HepG2 (cell line): Measurements from ENCODE around the gene SERTAD4. TPM values are rescaled to one million over a fixed set of nuclear protein-coding genes. Genes with fewer than 3 reads are reported as not detected.

Source experiments
- ATAC-seq: fragments of 200-7000 bp; cut with Tn5 transposase; 3 replicates; pipeline ENCODE4 v1.9.1; 2020; ENCODE audit warnings: mild to moderate bottlenecking, moderate library complexity
- BruUV-seq: library from RNA; stranded (reverse); fragments of 400-500 nt; replicated peaks from 2 replicates; lab custom pipeline; 2021; lab: Mats Ljungman, UMichigan
- CTCF ChIA-PET: fragments of 300-600 bp; formaldehyde crosslinking; extraction: SDS; loops from one replicate; lab custom pipeline; 2021; ENCODE audit warnings: low total read pairs, inconsistent platforms, low intra/inter-chr PET ratio; lab: Yijun Ruan, JAX
- POLR2A ChIA-PET: fragments of 350-600 bp; sonication (Branson Sonifier 250); formaldehyde crosslinking; loops from one replicate; lab custom pipeline; 2020; ENCODE audit warnings: antibody characterized with exemption, inconsistent platforms; lab: Yijun Ruan, JAX
- DNase-seq: peaks from one replicate; pipeline ENCODE4 v3.0.0-alpha.2; 2015; ENCODE audit warnings: low spot score
- FAIRE-seq: peaks from 3 replicates; lab custom pipeline; 2011; peaks lifted over from hg19 to GRCh38; lab: Jason Lieb, UNC
- H2AFZ ChIP-seq: one replicate; pipeline ENCODE4 v1.6.1; 2011; ENCODE audit warnings: low read length, inconsistent platforms
- H3K27ac ChIP-seq: fragments of 300-600 bp; 3 replicates; pipeline ENCODE4 v1.8.0; 2011; ENCODE audit warnings: mixed run types, mild to moderate bottlenecking, mixed read lengths, low read length, inconsistent platforms; ENCODE audit not compliant: insufficient read depth; ENCODE audit errors: extremely low read length
- H3K27me3 ChIP-seq, 2 experiments: fragments of 200-600 bp in 1 of 2; 2 replicates in 1 of 2; 3 replicates in 1 of 2; pipeline versions ENCODE4 v1.6.0 to v1.8.0; 2011; ENCODE audit warnings: low read length in 2 of 2, mild to moderate bottlenecking in 2 of 2, moderate library complexity in 2 of 2, inconsistent platforms in 1 of 2; ENCODE audit not compliant: insufficient read depth in 2 of 2, control insufficient read depth in 1 of 2
- H3K36me3 ChIP-seq, 2 experiments: fragments of 200-600 bp in 1 of 2; replicated peaks in 1 of 2; 2 replicates in 1 of 2; 3 replicates in 1 of 2; pipeline versions ENCODE4 v1.5.1 to v1.8.0; 2011; ENCODE audit warnings: low read length in 2 of 2, inconsistent platforms in 1 of 2; ENCODE audit not compliant: insufficient read depth in 2 of 2, control insufficient read depth in 1 of 2
- H3K4me1 ChIP-seq: 2 replicates; pipeline ENCODE4 v1.5.1; 2012; ENCODE audit warnings: low read length, inconsistent platforms; ENCODE audit not compliant: insufficient read depth
- H3K4me2 ChIP-seq: 2 replicates; pipeline ENCODE4 v1.6.0; 2011; ENCODE audit warnings: low read depth, low read length, inconsistent platforms
- H3K4me3 ChIP-seq, 3 experiments: fragments of 200-600 bp in 1 of 3; sonication (generic), shearing (Covaris generic) in 1 of 3; replicated peaks in 1 of 3; 2 replicates each; pipeline ENCODE4 v1.5.1; 2011 to 2016; ENCODE audit warnings: low read length in 3 of 3, inconsistent platforms in 2 of 3, low read depth in 2 of 3, mild to moderate bottlenecking in 2 of 3, control low read depth in 1 of 3, mixed read lengths in 1 of 3; ENCODE audit not compliant: insufficient read depth in 1 of 3
- H3K79me2 ChIP-seq: one replicate; pipeline ENCODE4 v1.6.1; 2011; ENCODE audit warnings: low read length, inconsistent platforms; ENCODE audit not compliant: insufficient read depth
- H3K9ac ChIP-seq: 2 replicates; pipeline ENCODE4 v1.6.0; 2011; ENCODE audit warnings: mild to moderate bottlenecking, low read depth, low read length, inconsistent platforms; ENCODE audit not compliant: insufficient read depth
- H3K9me3 ChIP-seq: 2 replicates; pipeline ENCODE4 v1.5.1; 2012; ENCODE audit warnings: mild to moderate bottlenecking, low read length
- H4K20me1 ChIP-seq: 2 replicates; pipeline ENCODE4 v1.6.0; 2011; ENCODE audit warnings: inconsistent platforms, mild to moderate bottlenecking, low read length, moderate library complexity; ENCODE audit not compliant: insufficient read depth
- CREM ChIP-seq, 2 experiments: sonication (generic) in 1 of 2; formaldehyde crosslinking in 1 of 2; IDR thresholded peaks; 2 replicates each; pipeline versions ENCODE4 v1.4.0 to v1.6.1; 2016 to 2020; ENCODE audit warnings: antibody characterized with exemption in 1 of 2, mild to moderate bottlenecking in 1 of 2, missing genetic modification reagents in 1 of 2
- GABPB1 ChIP-seq: IDR thresholded peaks from 2 replicates; pipeline ENCODE4 v1.6.1; 2016; ENCODE audit warnings: mild to moderate bottlenecking, missing genetic modification reagents, moderate library complexity, missing compliant biosample characterization
- HCFC1 ChIP-seq: fragments of 150-350 bp; IDR thresholded peaks from 2 replicates; pipeline ENCODE4 v1.6.1; 2014; ENCODE audit warnings: low read depth, low read length
- KMT2A ChIP-seq: sonication (generic); formaldehyde crosslinking; IDR thresholded peaks from 2 replicates; pipeline ENCODE4 v1.4.0; 2020; ENCODE audit warnings: missing genetic modification reagents
- MTA1 ChIP-seq: sonication (generic); formaldehyde crosslinking; IDR thresholded peaks from 2 replicates; pipeline ENCODE4 v1.4.0; 2020; ENCODE audit warnings: missing genetic modification reagents, mild to moderate bottlenecking, borderline replicate concordance
- PHF20 ChIP-seq: sonication (generic); formaldehyde crosslinking; IDR thresholded peaks from 2 replicates; pipeline ENCODE4 v1.5.0; 2020; ENCODE audit warnings: mild to moderate bottlenecking, missing genetic modification reagents
- SIX1 ChIP-seq: sonication (generic); formaldehyde crosslinking; IDR thresholded peaks from 2 replicates; pipeline ENCODE4 v1.4.0; 2020; ENCODE audit warnings: missing genetic modification reagents, borderline replicate concordance
- SNAPC4 ChIP-seq: sonication (generic); formaldehyde crosslinking; IDR thresholded peaks from 2 replicates; pipeline ENCODE4 v1.4.0; 2020; ENCODE audit warnings: mild to moderate bottlenecking, missing genetic modification reagents
- THAP9 ChIP-seq: sonication (generic); formaldehyde crosslinking; IDR thresholded peaks from 2 replicates; pipeline ENCODE4; 2020; ENCODE audit warnings: missing genetic modification reagents, mild to moderate bottlenecking, borderline replicate concordance
- TIGD3 ChIP-seq: sonication (generic); formaldehyde crosslinking; IDR thresholded peaks from 2 replicates; pipeline ENCODE4 v1.5.1; 2020; ENCODE audit warnings: mild to moderate bottlenecking, missing genetic modification reagents, borderline replicate concordance
- ZNF3 ChIP-seq: IDR thresholded peaks from 2 replicates; pipeline ENCODE4 v1.7.0; 2017; ENCODE audit warnings: inconsistent platforms
- ZNF30 ChIP-seq: sonication (generic); formaldehyde crosslinking; IDR thresholded peaks from 2 replicates; pipeline ENCODE4 v1.5.0; 2020; ENCODE audit warnings: mild to moderate bottlenecking, missing genetic modification reagents
- ZNF431 ChIP-seq: sonication (generic); formaldehyde crosslinking; IDR thresholded peaks from 2 replicates; pipeline ENCODE4 v1.9.0; 2022; ENCODE audit warnings: missing genetic modification reagents, low read depth, mild to moderate bottlenecking, borderline replicate concordance
- WGBS: methylation state at CpG from one replicate; pipeline ENCODE4 v1.1.6; 2017; ENCODE audit warnings: low lambda C conversion rate; 5-methylcytosine and 5-hydroxymethylcytosine counted together
- in situ Hi-C: cut with HindIII; loops from 2 replicates; pipeline ENCODE4 v1.10.0; 2017; ENCODE audit warnings: low pct_unique_long_range_greater_than_20kb; ENCODE audit not compliant: extremely low pct_ligation_motif_present
- intact Hi-C: fragments of 100-400 bp; cut with micrococcal nuclease; formaldehyde crosslinking; loops from one replicate; pipeline ENCODE4 v1.10.0; 2022; ENCODE audit not compliant: unreplicated experiment
- polyA plus RNA-seq, 8 experiments: library from polyadenylated mRNA; depleted of rRNA in 3 of 8; stranded (reverse) in 7 of 8; unstranded in 1 of 8; fragments of >200 nt; fragmentation: Illumina TruSeq in 4 of 8; extraction: Trizol in 4 of 8; gene quantifications; 2 replicates each; pipeline versions ENCODE4 v1.2.1 to v1.2.3, GENCODE V29; 2011 to 2016; ENCODE audit warnings: low read depth in 4 of 8, missing spikeins in 1 of 8, mixed read lengths in 1 of 8; ENCODE audit not compliant: insufficient read depth in 1 of 8
- total RNA-seq, 5 experiments: library from RNA; depleted of rRNA; stranded (reverse); fragments of >200 nt; fragmentation: Illumina TruSeq; extraction: Trizol; gene quantifications; 2 replicates each; pipeline ENCODE4 v1.2.3, GENCODE V29; 2016; ENCODE audit warnings: low read depth in 1 of 5

The SERTAD4 gene
- total and polyA plus RNA-seq, 2 of the 13 experiments (the other 11 are each of a cell fraction or from before 2014, with no cell fraction given), result not detected

- Histone ChIP-seq H2AFZ (no peak overlapping the region), H3K4me2 (no peak overlapping the region), H3K9me3 (no peaks in the 10 kb centered on the region), H3K36me3 (no peaks in the 10 kb centered on the region), H3K27me3 (peaks cover 0 to 8% of the 10 kb centered on the region in 2 experiments; a peak in 1 of 5 replicates), H3K9ac (no peak overlapping the region), H4K20me1 (no peaks in the 10 kb centered on the region), H3K4me1 (no peaks in the 10 kb centered on the region), H3K79me2 (no peaks in the 10 kb centered on the region), H3K27ac (no peak overlapping the region), H3K4me3 (no peak overlapping the region)
- in situ Hi-C loops (no loop called here), intact Hi-C loops (no loop called here)
- ChIA-PET CTCF (no interaction called here), POLR2A (no interaction called here)
- BruUV-seq, result no TSS peak
- 18% methylated on average over 4 of the region's 5 CpGs for WGBS
- ATAC-seq (no peak), FAIRE-seq (no peak), DNase-seq (no peak)
- TF ChIP-seq ZNF431 (CRISPR knock-in tag) (no peak), KMT2A (CRISPR knock-in tag) (no peak), PHF20 (CRISPR knock-in tag) (no peak), THAP9 (CRISPR knock-in tag) (no peak), MTA1 (CRISPR knock-in tag) (no peak), CREM (IDR thresholded peaks at IDR 0.05) (no peak), CREM (CRISPR knock-in tag; IDR thresholded peaks at IDR 0.05) (no peak), GABPB1 (CRISPR knock-in tag) (no peak), SNAPC4 (CRISPR knock-in tag) (no peak), HCFC1 (no peak), SIX1 (no peak), ZNF3 (CRISPR knock-in tag) (no peak), ZNF30 (CRISPR knock-in tag) (no peak), TIGD3 (CRISPR knock-in tag) (no peak)
Measured at GRCh38 chr1:210223226-210223904, 9.2 kb upstream of the SERTAD4 start.
